Stomach (tissue), 19 donors: ENCODE results near the gene SH2D7. TPM values are rescaled to one million over a fixed set of nuclear protein-coding genes. Genes with fewer than 3 reads are reported as not detected.
A peak's percentile ranks its signal among the peaks of the same experiment; 100 is the strongest.

Experiments
- DNase-seq, 2 donors: peaks; one replicate each; pipeline versions ENCODE4 v3.0.0 to v3.0.0-alpha.2; 2013 to 2019
- H3K27ac ChIP-seq, 5 donors: fragments of 200-600 bp in 4 of 5; sonication (generic) in 4 of 5; one replicate each; pipeline ENCODE4 v1.5.1; 2013 to 2019; ENCODE audit warnings: mild to moderate bottlenecking in 1 of 5, moderate library complexity in 1 of 5
- H3K27me3 ChIP-seq, 3 donors: fragments of 200-600 bp; sonication (generic); one replicate each; pipeline ENCODE4 v1.5.1; 2017 to 2019; ENCODE audit warnings: mixed run types in 1 of 3
- H3K36me3 ChIP-seq, 4 donors: fragments of 200-600 bp; sonication (generic); 1 replicate in 3 of 4; 2 replicates in 1 of 4; pipeline ENCODE4 v1.5.1; 2016 to 2019
- H3K4me1 ChIP-seq, 4 donors: fragments of 200-600 bp; sonication (generic); one replicate each; pipeline ENCODE4 v1.5.1; 2016 to 2019
- H3K4me3 ChIP-seq, 4 donors: fragments of 200-600 bp; sonication (generic) in 3 of 4; one replicate each; pipeline ENCODE4 v1.5.1; 2016 to 2019; ENCODE audit warnings: mild to moderate bottlenecking in 1 of 4
- H3K9me3 ChIP-seq, 4 donors: fragments of 200-600 bp; sonication (generic); one replicate each; pipeline ENCODE4 v1.5.1; 2016 to 2019
- EP300 ChIP-seq: sonication (generic); formaldehyde crosslinking; IDR thresholded peaks from one replicate; pipeline ENCODE4 v1.6.1; 2017; ENCODE audit warnings: antibody characterized with exemption
- POLR2A ChIP-seq, 4 donors: fragments of 450-650 bp; IDR thresholded peaks; one replicate each; pipeline ENCODE4 v1.6.1; 2016; ENCODE audit warnings: antibody characterized with exemption in 4 of 4, control low read depth in 2 of 4, mild to moderate bottlenecking in 1 of 4, moderate library complexity in 1 of 4
- POLR2AphosphoS5 ChIP-seq, 3 donors: sonication (generic); formaldehyde crosslinking; IDR thresholded peaks; one replicate each; pipeline ENCODE4 v1.6.1; 2016; ENCODE audit warnings: antibody characterized with exemption in 3 of 3
- WGBS, 5 donors: extraction: QIAGEN DNeasy Blood & Tissue Kit in 3 of 5; methylation state at CpG; one replicate each; pipeline versions ENCODE4 v1.1.5 to v1.1.7; 2013 to 2018; 5-methylcytosine and 5-hydroxymethylcytosine counted together
- intact Hi-C: fragments of 100-400 bp; cut with DNase I; formaldehyde crosslinking; loops from one replicate; pipeline ENCODE4 v1.15.1; 2023; ENCODE audit warnings: low total_unique reads
- long read RNA-seq, 10 donors: transcript quantifications; one replicate each; lab custom pipeline, GENCODE V29; 2026
- polyA plus RNA-seq, 3 donors: library from polyadenylated mRNA; stranded (reverse); fragments of 200-250 nt; gene quantifications; one replicate each; pipeline ENCODE4 v1.2.3, GENCODE V29; 2013
- total RNA-seq, 5 donors: library from RNA; depleted of rRNA; stranded (reverse); fragments of >200 nt; gene quantifications; one replicate each; pipeline versions ENCODE4 v1.1.0 to v1.2.3, GENCODE V29; 2014 to 2016
- TF ChIP-seq, protein P1 (sequence below), 7 experiments: fragments of 450-650 bp in 4 of 7; fragments of 200-600 bp in 3 of 7; sonication (generic) in 3 of 7; IDR thresholded peaks; one replicate each; pipeline ENCODE4 v1.5.1; 2016 to 2019; ENCODE audit warnings: antibody characterized with exemption in 7 of 7, control low read depth in 2 of 7, mild to moderate bottlenecking in 1 of 7
- donor health status: healthy with polysubstance abuse.
- donor health status: Bipolar disorder and iron deficiency.
- donor health status: healthy.

The SH2D7 gene
- under 1 TPM in 2 of 5 donors, not detected in 3; 0.29 to 0.45 TPM for total RNA-seq
- polyA plus RNA-seq: not detected
- long read RNA-seq, donor 1: 0 reads
- long read RNA-seq, donor 2: 0 reads
- long read RNA-seq, donor 3: 0 reads
- long read RNA-seq, donor 4: 0 reads
- long read RNA-seq, donor 5: 0 reads
- long read RNA-seq, donor 6: 0 reads
- long read RNA-seq, donor 7, partial matches to known transcripts: 0 of 7 reads
- long read RNA-seq, donor 7, other reads (novel, unspliced or antisense): 7 of 7 reads
- long read RNA-seq, donor 8: 0 reads
- long read RNA-seq, donor 9: 0 reads
- long read RNA-seq, donor 10: 0 reads

GRCh38 chr15:78092261-78093041, at the start of gene SH2D7:
TSS of gene SH2D7 (plus strand) at chr15:78092561. CDS start at chr15:78092585, 24 bp downstream.
- TF ChIP-seq POLR2A (IDR thresholded peaks at IDR 0.05): no peak
- TF ChIP-seq, protein P1, sequence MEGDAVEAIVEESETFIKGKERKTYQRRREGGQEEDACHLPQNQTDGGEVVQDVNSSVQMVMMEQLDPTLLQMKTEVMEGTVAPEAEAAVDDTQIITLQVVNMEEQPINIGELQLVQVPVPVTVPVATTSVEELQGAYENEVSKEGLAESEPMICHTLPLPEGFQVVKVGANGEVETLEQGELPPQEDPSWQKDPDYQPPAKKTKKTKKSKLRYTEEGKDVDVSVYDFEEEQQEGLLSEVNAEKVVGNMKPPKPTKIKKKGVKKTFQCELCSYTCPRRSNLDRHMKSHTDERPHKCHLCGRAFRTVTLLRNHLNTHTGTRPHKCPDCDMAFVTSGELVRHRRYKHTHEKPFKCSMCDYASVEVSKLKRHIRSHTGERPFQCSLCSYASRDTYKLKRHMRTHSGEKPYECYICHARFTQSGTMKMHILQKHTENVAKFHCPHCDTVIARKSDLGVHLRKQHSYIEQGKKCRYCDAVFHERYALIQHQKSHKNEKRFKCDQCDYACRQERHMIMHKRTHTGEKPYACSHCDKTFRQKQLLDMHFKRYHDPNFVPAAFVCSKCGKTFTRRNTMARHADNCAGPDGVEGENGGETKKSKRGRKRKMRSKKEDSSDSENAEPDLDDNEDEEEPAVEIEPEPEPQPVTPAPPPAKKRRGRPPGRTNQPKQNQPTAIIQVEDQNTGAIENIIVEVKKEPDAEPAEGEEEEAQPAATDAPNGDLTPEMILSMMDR (IDR thresholded peaks at IDR 0.05): no peak
- no peak for TF ChIP-seq POLR2AphosphoS5 (IDR thresholded peaks at IDR 0.05)
- no peak for TF ChIP-seq EP300
- DNase-seq: no peak
- Histone ChIP-seq H3K27ac (peak within 1 kb of the TSS in 1 of 5 donors; percentile 36), H3K4me3 (no peak within 1 kb of the TSS), H3K4me1 (peaks cover 3 to 41% (median 33%) of the 10 kb centered on the region in 4 donors), H3K27me3 (no peaks in the 10 kb centered on the region), H3K36me3 (no peaks in the 10 kb centered on the region), H3K9me3 (no peaks in the 10 kb centered on the region)
- 62 to 71% (median 68%) methylated on average over 9 to 11 of the region's 11 CpGs for WGBS, 5 donors
- intact Hi-C loops: no loop called here

DNA sequence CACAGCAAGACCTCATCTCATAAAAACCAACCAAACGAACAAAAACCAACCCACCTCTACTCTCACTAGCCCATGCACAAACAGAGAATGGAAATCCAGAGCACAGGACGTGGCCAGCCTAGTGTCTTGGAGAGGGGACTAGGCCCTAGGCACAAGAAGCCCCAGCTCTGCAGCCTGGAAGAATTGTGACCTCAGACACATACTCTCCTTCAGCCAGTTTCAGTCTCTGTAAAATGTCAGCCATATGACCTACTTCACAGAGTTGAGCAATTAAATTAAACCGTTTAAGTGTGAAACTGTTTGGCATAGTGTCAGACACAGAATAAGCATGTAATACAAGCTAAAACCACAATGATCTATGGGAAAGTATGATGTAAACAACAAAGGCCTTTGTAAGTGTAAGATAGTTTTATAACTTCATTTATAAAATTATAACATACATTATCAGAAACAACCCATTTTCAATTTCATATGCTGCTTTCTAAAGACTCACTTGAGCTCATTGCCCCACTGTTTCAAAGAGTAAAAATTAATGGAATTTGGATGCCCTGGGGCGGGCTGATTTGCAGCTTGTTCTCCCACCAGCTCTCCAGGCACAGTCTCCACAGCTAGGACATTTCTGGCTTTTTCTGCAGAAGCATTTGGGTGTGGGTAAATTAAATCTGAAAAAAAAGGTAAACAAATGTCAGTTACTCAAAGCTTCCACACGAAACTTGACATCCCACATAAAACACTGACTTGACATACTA, 47.8 kb upstream of the SH2D7 start:
- Histone ChIP-seq H3K36me3 (peaks cover 7 to 46% (median 42%) of the 10 kb centered on the region in 4 donors), H3K27ac (peak overlapping the region in 3 of 5 donors; percentile 6 to 40 (median 33)), H3K4me3 (no peak overlapping the region), H3K9me3 (no peaks in the 10 kb centered on the region), H3K4me1 (peaks cover 22 to 81% (median 40%) of the 10 kb centered on the region in 4 donors), H3K27me3 (no peaks in the 10 kb centered on the region)
- intact Hi-C loops: no loop called here
- 57 to 64% (median 62%) methylated on average over 5 of the region's 5 CpGs for WGBS, 5 donors
- no peak for TF ChIP-seq POLR2AphosphoS5 (IDR thresholded peaks at IDR 0.05)
- TF ChIP-seq, protein P1 (IDR thresholded peaks at IDR 0.05): no peak
- no peak for TF ChIP-seq EP300
- no peak for TF ChIP-seq POLR2A (IDR thresholded peaks at IDR 0.05)
- peak in 1 of 2 donors; percentile 47 for DNase-seq

- intact Hi-C loops: no loop called here
- Histone ChIP-seq H3K27ac (peak overlapping the region in 2 of 5 donors; percentile 6 to 40), H3K9me3 (no peaks in the 10 kb centered on the region), H3K4me1 (peaks cover 24 to 81% (median 46%) of the 10 kb centered on the region in 4 donors), H3K27me3 (no peaks in the 10 kb centered on the region), H3K36me3 (peaks cover 7 to 43% (median 37%) of the 10 kb centered on the region in 4 donors), H3K4me3 (no peak overlapping the region)
- WGBS, 5 donors: 30 to 59% (median 35%) methylated on average over 1 of the region's 1 CpG
- TF ChIP-seq, protein P1 (IDR thresholded peaks at IDR 0.05): no peak
- TF ChIP-seq POLR2A (IDR thresholded peaks at IDR 0.05) (no peak), POLR2AphosphoS5 (IDR thresholded peaks at IDR 0.05) (no peak), EP300 (no peak)
- no peak for DNase-seq
Measured at GRCh38 chr15:78045189-78045588, 47.2 kb upstream of the SH2D7 start.

DNA sequence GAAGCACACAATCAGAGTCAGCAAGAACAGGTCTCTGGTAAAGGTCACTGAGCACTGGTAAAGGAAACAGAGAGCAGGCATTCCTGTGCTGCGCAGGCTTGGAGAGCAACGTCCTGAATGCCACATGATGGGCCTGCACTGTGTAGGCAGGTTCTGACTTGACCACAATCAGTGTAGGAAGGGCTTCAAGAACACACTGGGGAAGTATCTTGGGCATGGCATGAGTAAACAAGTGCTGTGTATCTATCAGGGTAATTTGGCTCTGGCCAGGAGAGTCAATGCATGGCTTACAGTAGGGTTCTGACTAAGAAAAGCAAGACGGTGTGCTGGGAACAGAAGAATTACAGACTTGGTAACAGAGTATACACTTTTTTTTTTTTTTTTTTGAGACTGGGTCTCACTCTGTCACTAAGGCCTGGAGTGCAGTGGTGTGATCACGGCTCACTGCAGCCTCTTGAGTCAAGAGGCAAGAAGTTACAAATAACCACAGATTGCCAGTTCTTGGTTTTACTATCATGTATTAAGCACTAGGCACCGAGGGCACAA, 45.5 kb upstream of the SH2D7 start:
- 29 to 58% (median 40%) methylated on average over 5 of the region's 5 CpGs for WGBS, 5 donors
- TF ChIP-seq POLR2AphosphoS5 (IDR thresholded peaks at IDR 0.05): peak in 2 of 3 donors; percentile 41 to 70
- no peak for TF ChIP-seq EP300
- TF ChIP-seq POLR2A (IDR thresholded peaks at IDR 0.05): no peak
- TF ChIP-seq, protein P1 (IDR thresholded peaks at IDR 0.05): no peak
- Histone ChIP-seq H3K9me3 (no peaks in the 10 kb centered on the region), H3K36me3 (peaks cover 7 to 40% (median 33%) of the 10 kb centered on the region in 4 donors), H3K27me3 (no peaks in the 10 kb centered on the region), H3K4me3 (no peak overlapping the region), H3K4me1 (peaks cover 39 to 87% (median 62%) of the 10 kb centered on the region in 4 donors), H3K27ac (peak overlapping the region; percentile 22 to 75 (median 59))
- intact Hi-C loops: no loop called here
- DNase-seq: peak in 1 of 2 donors; percentile 36
